HG02840 (cell line): ENCODE results near the gene TAF1C.

Experiments used
- ATAC-seq: cut with Tn5 transposase; IDR thresholded peaks from one replicate; pipeline ENCODE4 v1.9.1; 2021; ENCODE audit warnings: mild to moderate bottlenecking, moderate library complexity, moderate number of reproducible peaks; ENCODE audit not compliant: unreplicated experiment, low FRiP score

Gene TAF1C

DNA sequence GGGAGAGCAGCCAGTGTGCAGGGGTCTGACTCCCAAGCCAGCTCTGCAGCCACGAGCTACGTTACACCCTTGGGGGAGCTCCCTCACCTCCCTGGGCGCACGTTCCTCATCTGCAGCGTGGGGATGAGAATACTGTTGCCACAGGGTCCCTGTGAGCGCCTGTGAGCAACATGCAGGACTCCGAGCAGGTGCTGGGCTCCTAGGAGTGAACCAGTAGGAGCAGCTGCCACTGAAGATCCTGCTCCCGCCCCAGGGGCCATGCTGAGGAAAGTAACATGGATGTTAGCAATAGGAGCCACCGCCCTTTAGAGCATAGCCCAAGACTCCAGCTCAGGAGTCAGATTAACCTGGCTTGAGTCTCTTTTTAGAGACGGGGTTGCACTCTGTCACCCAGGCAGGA lies 25.8 kb downstream of the TAF1C start:
- ATAC-seq: no peak

DNA sequence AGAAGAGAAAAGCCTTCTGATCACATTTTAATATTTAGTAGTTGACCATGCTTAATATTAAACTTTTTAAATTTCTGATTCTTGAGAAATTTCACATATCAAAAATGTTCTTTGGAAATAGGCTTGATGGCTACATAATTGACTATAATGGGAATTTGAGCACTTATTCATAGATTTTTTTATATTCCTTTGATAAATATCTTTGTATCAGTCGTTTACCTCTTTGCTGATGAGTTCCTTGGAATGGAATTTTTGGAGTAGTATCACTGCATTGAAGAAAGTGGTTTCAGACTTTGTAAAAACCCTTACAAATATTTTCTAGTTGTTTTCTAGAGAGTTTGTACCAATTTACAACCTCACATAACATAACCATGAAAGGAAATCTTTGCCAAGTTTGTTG lies 27.1 kb downstream of the TAF1C start:
- ATAC-seq: no peak

DNA sequence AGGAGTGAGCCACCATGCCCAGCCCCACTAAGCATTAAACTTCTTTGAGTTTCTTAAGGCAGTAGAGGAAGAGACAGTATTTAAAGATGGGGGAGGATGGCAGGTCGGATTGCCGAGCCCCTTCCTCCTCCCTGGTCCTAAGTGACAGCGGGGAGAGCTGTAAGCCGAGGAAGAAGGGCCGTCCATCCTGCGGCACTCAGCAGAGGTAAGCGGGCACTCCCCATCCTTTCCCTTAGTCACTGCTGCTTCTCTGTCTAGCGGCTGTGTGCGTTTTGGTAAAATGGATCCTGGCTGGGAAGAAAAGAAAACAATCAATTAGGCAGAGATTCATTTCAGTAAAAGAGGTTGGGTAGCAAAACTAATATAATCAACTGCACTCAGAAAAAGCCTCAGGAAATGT lies 27.9 kb downstream of the TAF1C start:
- ATAC-seq: no peak

- ATAC-seq: no peak
Observed at GRCh38 chr16:84156342-84156784, 30.5 kb downstream of the TAF1C start.

GRCh38 chr16:84155771-84156170 lies 31.1 kb downstream of the TAF1C start:
- no peak for ATAC-seq

DNA sequence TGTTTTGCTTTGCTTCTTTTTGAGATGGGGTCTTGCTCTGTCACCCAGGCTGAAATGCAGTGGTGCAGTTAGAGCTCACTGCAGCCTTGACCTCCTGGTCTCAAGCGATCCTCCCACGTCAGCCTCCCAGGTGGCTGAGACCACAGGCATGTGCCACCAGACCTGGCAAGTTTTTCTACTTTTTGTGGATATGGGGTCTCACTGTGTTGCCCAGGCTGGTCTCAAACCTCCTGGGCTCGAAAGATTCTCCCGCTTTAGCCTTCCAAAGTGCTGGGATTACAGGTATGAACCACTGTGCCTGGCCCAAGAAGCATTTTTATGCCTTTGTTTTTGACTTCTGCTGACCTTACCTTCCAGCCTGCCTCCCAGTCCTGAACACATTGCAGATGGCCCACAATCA lies 31.6 kb downstream of the TAF1C start:
- ATAC-seq: no peak

- no peak for ATAC-seq
Observed at GRCh38 chr16:84153660-84154214, 33.1 kb downstream of the TAF1C start.

DNA sequence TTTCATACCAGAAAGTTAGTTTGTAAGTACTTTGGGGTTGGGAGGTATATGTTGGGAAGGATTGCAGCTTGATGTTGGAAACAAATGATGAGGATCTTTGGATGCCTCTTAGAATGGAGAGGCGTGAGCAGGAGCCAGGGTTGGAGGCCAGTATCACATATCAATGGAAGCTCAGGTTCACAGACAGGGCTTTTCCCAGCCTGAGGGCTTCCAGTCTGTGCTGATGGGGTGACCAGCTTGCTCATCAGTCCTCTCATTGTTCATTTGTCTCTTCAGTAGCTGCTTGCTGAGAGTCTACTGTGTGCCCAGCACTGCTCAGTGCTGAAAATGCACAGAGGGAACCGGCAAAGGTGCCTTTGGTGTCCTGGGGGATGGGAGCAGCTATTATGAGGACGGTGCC lies 35.9 kb downstream of the TAF1C start:
- no peak for ATAC-seq

DNA sequence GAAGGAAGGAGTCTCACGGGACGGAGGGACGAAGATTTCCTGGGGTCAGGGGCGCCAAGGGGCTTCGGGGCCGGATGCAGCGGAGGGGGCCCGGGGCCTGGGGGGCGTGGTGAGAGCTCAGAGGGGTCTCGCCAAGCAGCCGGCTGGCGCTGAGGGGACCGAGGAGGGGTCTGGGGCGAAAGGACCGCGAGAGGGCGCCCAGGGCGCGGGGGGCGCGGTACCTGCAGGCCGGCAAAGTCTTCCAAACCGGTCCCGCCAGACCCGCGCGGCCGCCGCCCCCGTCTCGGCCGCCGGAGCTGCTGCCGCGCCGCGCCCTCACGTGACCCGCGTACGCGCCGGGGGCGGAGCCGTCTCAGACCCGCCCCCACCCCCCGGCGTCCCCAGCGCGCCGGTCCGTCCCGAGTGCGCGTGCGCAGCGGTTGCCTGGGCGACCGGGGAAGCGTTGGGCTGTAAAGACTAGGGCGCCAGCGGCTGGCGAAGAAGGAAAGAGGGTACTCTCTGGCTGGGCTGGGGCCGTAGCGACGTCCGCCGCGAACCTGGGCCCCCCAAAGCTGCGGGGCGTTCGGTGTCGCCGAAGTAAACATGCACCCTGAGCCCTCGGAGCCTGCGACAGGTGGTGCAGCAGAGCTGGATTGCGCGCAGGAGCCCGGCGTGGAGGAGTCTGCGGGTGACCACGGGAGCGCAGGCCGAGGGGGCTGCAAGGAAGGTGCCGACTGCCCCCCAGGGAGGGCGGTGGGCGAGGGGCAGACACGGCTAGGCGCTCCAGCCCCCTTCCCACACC lies 41.8 kb downstream of the TAF1C start, which contains the start of the genes DNAAF1 and HSDL1:
DNAAF1 (plus strand) TSS at position 450 of the 781 bp plus-strand sequence; CDS start at position 583, 133 bp downstream.
HSDL1 (minus strand) TSS at position 319 of the 781 bp plus-strand sequence. CDS start 13,856 bp downstream, outside the sequence.
- peak; percentile 76 for ATAC-seq

GRCh38 chr16:84144209-84144858 lies 42.5 kb downstream of the TAF1C start:
- no peak for ATAC-seq

GRCh38 chr16:84143784-84144199 lies 43.1 kb downstream of the TAF1C start:
- no peak for ATAC-seq

- no peak for ATAC-seq
Observed at GRCh38 chr16:84143081-84143480, 43.8 kb downstream of the TAF1C start.

GRCh38 chr16:84141143-84141670 lies 45.6 kb downstream of the TAF1C start:
- no peak for ATAC-seq

DNA sequence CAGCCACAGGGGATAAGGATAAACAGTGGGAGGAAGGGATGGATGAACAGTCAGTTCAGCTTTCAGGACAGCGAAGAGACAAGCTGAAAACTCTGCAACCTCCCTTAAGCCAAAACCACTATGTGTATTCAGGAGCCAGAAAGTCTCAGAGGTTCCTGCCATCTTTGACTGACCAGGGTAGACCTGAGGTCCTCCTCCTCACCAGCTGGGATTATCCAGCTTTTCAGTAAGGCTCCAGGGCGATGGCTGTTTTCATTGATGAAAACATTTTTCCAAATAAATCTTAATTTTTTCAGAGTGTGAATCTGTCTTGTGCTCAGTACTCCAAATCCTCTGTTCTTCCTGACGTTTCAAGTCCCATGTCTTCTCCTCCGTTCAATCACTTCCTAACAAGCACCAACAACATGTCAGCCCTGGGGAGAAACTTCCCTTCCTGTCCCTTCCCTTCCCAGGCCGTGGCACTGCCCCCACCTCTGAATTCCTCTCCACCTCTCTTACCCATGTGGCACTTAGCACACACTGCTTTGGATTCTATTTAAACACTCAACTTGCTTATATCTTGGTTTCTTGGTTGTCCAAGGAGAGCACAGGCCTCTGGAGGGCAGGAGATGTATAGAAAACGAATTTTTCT lies 47.1 kb downstream of the TAF1C start:
- no peak for ATAC-seq

GRCh38 chr16:84138824-84139627 lies 47.8 kb downstream of the TAF1C start:
- ATAC-seq: no peak

GRCh38 chr16:84138500-84138823 lies 48.4 kb downstream of the TAF1C start:
- no peak for ATAC-seq

- ATAC-seq: no peak
Observed at GRCh38 chr16:84137769-84138357, 49.0 kb downstream of the TAF1C start.

GRCh38 chr16:84137287-84137686 lies 49.6 kb downstream of the TAF1C start:
- ATAC-seq: no peak

DNA sequence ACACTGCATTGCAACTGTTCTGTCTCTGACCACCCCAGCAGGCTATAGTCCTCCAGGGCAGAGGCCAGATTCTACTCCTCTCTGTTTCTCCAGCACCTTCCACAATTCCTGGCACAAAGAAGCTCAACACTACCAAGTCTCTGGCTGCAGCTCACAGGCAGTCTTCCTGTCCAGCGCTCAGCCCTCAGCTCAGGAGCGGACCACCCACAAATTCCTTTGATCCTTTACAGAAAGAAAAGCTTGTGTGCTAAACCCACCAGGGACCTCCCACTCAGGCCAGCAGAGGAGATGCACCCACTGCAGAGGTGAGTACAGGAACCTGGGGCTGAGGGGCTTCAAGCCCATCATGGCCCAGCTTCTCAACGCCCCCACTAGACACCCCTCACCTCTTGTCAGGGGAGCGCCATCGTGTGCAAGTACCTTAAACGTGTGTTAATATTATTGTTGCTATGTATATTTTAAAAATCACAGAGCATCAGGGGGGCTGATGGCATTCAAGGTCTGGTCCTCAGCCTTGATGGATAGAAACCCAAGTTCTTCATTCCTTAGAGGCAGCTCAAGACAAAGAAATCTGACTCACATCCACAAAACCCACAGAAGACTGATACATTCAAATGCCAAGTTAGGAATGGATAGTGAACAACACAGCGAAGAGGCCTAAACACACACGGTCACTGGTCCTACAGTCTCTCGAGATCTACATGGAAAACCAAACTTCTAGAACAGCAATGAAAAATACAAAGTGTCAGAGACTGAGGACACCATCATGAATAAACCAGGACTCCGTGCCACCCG lies 50.3 kb downstream of the TAF1C start:
- ATAC-seq: no peak
